Type B pancreatic cell (in vitro differentiated cells): ENCODE results near the gene BGN. TPM values are rescaled to one million over a fixed set of nuclear protein-coding genes. Genes with fewer than 3 reads are reported as not detected.

Experiments
- DNase-seq: peaks from one replicate; pipeline ENCODE4 v3.0.0; 2021; ENCODE audit warnings: mixed read lengths; ENCODE audit not compliant: unreplicated experiment; ENCODE audit errors: extremely low spot score
- H3K27ac Mint-ChIP-seq: 2 replicates; pipeline ENCODE4 v1.8.0; 2021; ENCODE audit warnings: mild to moderate bottlenecking, mixed read lengths
- H3K27me3 Mint-ChIP-seq: 2 replicates; pipeline ENCODE4 v1.8.0; 2021; ENCODE audit warnings: mixed read lengths
- H3K36me3 Mint-ChIP-seq: 2 replicates; pipeline ENCODE4 v1.8.0; 2021; ENCODE audit warnings: mixed read lengths
- H3K4me1 Mint-ChIP-seq: one replicate; pipeline ENCODE4 v1.8.0; 2021; ENCODE audit warnings: mixed read lengths; ENCODE audit not compliant: unreplicated experiment
- H3K4me3 Mint-ChIP-seq: 2 replicates; pipeline ENCODE4 v1.8.0; 2021; ENCODE audit warnings: mild to moderate bottlenecking, mixed read lengths
- H3K9me3 Mint-ChIP-seq: 2 replicates; pipeline ENCODE4 v1.8.0; 2021; ENCODE audit warnings: mixed read lengths
- CTCF ChIP-seq: fragments of 200-600 bp; sonication (generic); conservative IDR thresholded peaks from 2 replicates; pipeline ENCODE4 v1.5.0; 2021; ENCODE audit warnings: antibody characterized with exemption, mild to moderate bottlenecking
- total RNA-seq: library from RNA; stranded (reverse); gene quantifications from 2 replicates; pipeline ENCODE4 v1.2.1, GENCODE V29; 2021; ENCODE audit warnings: low replicate concordance

The BGN gene
- total RNA-seq, 1 donor from 2014 or later, result 29.6 TPM

DNA sequence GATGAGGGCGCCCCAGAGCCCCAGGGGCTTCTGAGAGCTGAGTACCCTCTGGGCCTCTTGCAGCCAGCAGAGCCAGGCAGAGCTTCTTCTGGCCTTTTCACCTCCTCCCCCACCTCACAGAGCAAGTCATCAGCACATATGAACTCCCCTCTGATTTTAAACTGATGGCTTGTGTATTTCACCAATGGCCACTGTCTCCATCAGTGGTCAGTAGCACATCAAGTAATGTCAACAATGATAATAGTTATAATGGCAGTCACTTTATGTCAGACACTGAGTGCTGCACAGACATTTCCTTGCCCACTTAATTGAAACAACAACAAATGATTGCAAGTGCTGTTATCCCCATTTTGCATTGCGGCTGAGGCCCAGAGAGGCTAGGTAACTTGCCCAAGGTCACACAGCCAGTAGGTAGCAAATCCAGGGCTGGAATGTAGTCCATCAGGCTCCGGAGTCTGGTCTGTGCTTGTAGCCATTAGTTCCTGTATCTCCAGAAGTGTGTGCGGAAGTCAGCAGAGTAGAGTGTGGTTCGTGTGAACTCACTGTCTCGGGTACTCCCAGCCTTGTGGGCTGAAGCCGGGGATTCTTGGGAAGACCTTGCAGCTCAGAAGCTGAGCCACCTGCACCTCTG is 25.6 kb downstream of the BGN start:
- no peak for TF ChIP-seq CTCF
- no peak for DNase-seq
- H3K27ac Mint-ChIP-seq, result no peak overlapping the region
- no peaks in the 10 kb centered on the region for H3K36me3 Mint-ChIP-seq
- H3K9me3 Mint-ChIP-seq, result no peaks in the 10 kb centered on the region
- peaks cover 40% of the 10 kb centered on the region for H3K27me3 Mint-ChIP-seq
- H3K4me3 Mint-ChIP-seq, result peak overlapping the region; percentile 9
- H3K4me1 Mint-ChIP-seq, result no peaks in the 10 kb centered on the region

DNA sequence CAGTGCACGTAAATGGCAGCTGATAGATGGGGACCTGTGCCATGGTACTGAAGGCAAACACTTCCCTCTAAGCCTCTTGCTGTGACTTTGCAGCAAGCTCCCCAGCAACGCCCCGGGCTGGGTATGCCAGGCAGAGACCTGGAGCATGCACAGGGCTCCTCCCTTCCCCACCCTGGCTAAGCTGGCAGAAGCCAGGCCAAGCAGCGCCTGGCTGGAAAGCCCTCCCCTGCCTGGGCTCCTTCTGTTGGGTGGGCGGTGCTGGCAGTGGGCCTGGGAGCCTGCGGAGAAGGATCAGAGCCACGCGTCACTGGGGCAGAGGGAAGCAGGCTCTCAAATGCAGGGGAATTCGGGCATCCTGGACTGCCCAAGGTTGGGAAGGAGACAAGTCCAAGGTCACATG is 26.3 kb downstream of the BGN start:
- no peaks in the 10 kb centered on the region for H3K36me3 Mint-ChIP-seq
- H3K9me3 Mint-ChIP-seq, result no peaks in the 10 kb centered on the region

DNA sequence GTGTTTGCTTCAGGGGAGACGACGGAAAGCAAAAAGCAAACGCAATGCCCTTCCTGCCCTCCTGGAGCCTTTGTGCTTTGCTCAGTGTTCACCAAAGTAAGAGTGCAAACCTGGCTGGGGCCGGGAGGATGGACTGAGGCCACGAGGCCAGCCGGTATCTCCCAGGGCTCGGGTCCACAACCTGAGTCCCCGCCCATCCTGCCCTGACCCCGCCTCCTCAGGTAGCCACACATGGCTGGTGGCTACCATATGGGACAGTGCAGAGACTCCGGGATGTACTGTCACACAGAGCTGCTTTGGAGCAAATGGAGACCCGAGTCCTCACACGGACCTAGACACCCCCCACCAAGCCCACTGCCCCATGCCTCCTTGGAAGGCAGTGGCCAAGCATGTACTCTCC is 27.5 kb downstream of the BGN start:
- H3K4me3 Mint-ChIP-seq, result no peak overlapping the region
- H3K27me3 Mint-ChIP-seq, result peaks cover 23% of the 10 kb centered on the region
- H3K9me3 Mint-ChIP-seq, result no peaks in the 10 kb centered on the region
- DNase-seq, result no peak
- no peak for TF ChIP-seq CTCF
- H3K36me3 Mint-ChIP-seq, result no peaks in the 10 kb centered on the region
- H3K27ac Mint-ChIP-seq, result no peak overlapping the region
- no peaks in the 10 kb centered on the region for H3K4me1 Mint-ChIP-seq

More for the DNA sequence above, 26.3 kb downstream of the BGN start:
- Mint-ChIP-seq H3K4me1 (no peaks in the 10 kb centered on the region), H3K27me3 (peaks cover 34% of the 10 kb centered on the region), H3K4me3 (no peak overlapping the region), H3K27ac (no peak overlapping the region)
- no peak for TF ChIP-seq CTCF
- DNase-seq, result no peak

DNA sequence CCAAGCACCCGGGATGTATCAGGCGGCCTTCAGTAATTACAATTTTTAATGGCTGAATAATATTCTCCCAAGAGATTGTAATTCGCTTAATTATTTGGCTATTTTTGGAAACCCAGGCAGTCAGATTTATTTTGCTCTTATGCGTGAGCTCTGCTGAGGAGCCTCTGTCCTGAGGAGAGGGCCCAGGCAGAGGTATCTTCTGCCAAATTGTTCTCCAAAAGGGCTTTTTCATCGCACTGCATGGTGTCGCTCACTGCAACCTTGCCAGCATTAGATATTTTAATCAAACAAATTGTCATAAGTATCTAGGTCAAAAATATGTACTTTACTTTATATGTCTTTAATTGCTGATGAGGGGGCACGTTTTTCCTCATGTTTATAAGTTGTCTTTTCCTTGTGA is 28.5 kb downstream of the BGN start:
- no peaks in the 10 kb centered on the region for H3K36me3 Mint-ChIP-seq
- no peak overlapping the region for H3K4me3 Mint-ChIP-seq
- H3K9me3 Mint-ChIP-seq, result no peaks in the 10 kb centered on the region
- peaks cover 21% of the 10 kb centered on the region for H3K27me3 Mint-ChIP-seq
- TF ChIP-seq CTCF, result no peak
- no peak overlapping the region for H3K27ac Mint-ChIP-seq
- no peaks in the 10 kb centered on the region for H3K4me1 Mint-ChIP-seq
- DNase-seq, result no peak

GRCh38 chrX:153524234-153524633 is 29.5 kb downstream of the BGN start:
- no peak overlapping the region for H3K27ac Mint-ChIP-seq
- peaks cover 12% of the 10 kb centered on the region for H3K27me3 Mint-ChIP-seq
- no peak for TF ChIP-seq CTCF
- H3K4me1 Mint-ChIP-seq, result no peaks in the 10 kb centered on the region
- H3K9me3 Mint-ChIP-seq, result no peaks in the 10 kb centered on the region
- no peak for DNase-seq
- no peaks in the 10 kb centered on the region for H3K36me3 Mint-ChIP-seq
- no peak overlapping the region for H3K4me3 Mint-ChIP-seq

DNA sequence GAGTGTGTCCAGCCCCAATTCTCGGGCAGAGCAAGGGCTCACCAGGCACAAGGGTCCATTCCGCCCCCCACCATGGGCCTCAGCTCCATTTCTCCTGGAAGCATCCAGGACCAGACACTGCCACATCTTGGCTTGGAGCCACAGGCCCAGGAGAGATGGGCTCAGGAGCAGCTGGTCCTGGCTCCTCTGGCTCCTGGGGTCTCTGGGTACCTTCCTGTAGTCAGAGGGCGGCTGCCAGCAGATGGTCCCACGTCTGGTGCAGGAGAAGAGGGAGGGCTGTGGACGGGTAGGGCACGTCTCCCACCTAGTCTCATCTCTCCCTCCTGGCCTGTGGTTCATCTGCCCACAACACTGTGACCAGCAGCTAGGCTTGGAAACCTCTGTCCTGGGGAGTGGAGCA is 30.7 kb downstream of the BGN start:
- no peak overlapping the region for H3K4me3 Mint-ChIP-seq
- H3K27ac Mint-ChIP-seq, result no peak overlapping the region
- DNase-seq, result no peak
- no peak for TF ChIP-seq CTCF
- H3K9me3 Mint-ChIP-seq, result no peaks in the 10 kb centered on the region
- peaks cover 10% of the 10 kb centered on the region for H3K27me3 Mint-ChIP-seq
- H3K36me3 Mint-ChIP-seq, result no peaks in the 10 kb centered on the region
- H3K4me1 Mint-ChIP-seq, result no peaks in the 10 kb centered on the region
